GM10266 (cell line): ENCODE data around the gene DRICH1.
"Not testable (repeated sequence)": the region's sequence is repeated elsewhere in the genome, so short reads cannot be mapped to it uniquely, and the experiment has no call there.

Experiments used
- DNase-seq: peaks from one replicate; pipeline ENCODE4 v3.0.0; 2012; ENCODE audit errors: extremely low spot score
- CTCF ChIP-seq: IDR thresholded peaks from 2 replicates; pipeline ENCODE4 v1.5.1; 2012; ENCODE audit warnings: mild to moderate bottlenecking, low read depth; ENCODE audit not compliant: control insufficient read depth, insufficient read depth; ENCODE audit errors: missing control alignments

Gene DRICH1

GRCh38 chr22:23652711-23653110 lies 20.6 kb upstream of the DRICH1 start:
- DNase-seq, result no peak
- TF ChIP-seq CTCF, result no peak

GRCh38 chr22:23652286-23652685 lies 20.2 kb upstream of the DRICH1 start:
- no peak for TF ChIP-seq CTCF
- no peak for DNase-seq

GRCh38 chr22:23651676-23652075 lies 19.6 kb upstream of the DRICH1 start:
- TF ChIP-seq CTCF, result no peak
- no peak for DNase-seq

- no peak for TF ChIP-seq CTCF
- DNase-seq, result no peak
Observed at GRCh38 chr22:23649071-23649501, 17.0 kb upstream of the DRICH1 start.

- DNase-seq, result not testable (repeated sequence)
Observed at GRCh38 chr22:23646526-23646925, 14.4 kb upstream of the DRICH1 start.

- not testable (repeated sequence) for DNase-seq
Observed at GRCh38 chr22:23640206-23640605, 8.1 kb upstream of the DRICH1 start.

- no peak for DNase-seq
- TF ChIP-seq CTCF, result no peak
Observed at GRCh38 chr22:23639661-23640060, 7.5 kb upstream of the DRICH1 start.

GRCh38 chr22:23638611-23639010 lies 6.5 kb upstream of the DRICH1 start:
- no peak for TF ChIP-seq CTCF
- no peak for DNase-seq

- DNase-seq, result not testable (repeated sequence)
Observed at GRCh38 chr22:23635291-23635690, 3.2 kb upstream of the DRICH1 start.

- not testable (repeated sequence) for DNase-seq
Observed at GRCh38 chr22:23628056-23628743, 3.9 kb downstream of the DRICH1 start.
